Measurements from ENCODE around the gene GRM3.

GRM3 gene

DNA sequence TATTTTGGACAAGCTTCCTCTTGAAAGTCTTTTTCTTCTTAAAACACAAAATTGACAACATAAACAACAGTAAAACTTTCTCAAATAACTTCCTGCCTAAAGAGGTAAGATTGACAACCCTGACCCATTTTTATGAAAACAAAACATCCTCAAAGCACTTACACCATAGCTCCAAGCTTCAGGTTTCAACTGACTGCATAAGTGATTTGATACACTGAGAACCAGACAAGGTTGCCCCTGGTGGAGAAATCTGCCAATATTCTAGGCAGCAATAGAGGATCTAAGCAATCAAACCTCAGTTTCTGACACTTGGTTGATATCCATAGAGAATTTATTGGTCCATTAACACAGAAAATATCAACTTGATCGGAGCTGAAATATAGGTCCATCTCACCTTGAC is 267.9 kb downstream of the GRM3 start:
- H3K27me3 ChIP-seq (replicated peaks in 2 of 5; ENCODE audit: control insufficient read depth in 4 of 5, insufficient read depth in 5 of 5, low read length in 4 of 5) = no peaks in the 10 kb centered on the region
- POLR2A ChIA-PET = no interaction called here
- no peak overlapping the region for H3K4me3 ChIP-seq (ENCODE audit: control insufficient read depth in 1 of 7, extremely low read depth in 1 of 7, insufficient read depth in 4 of 7, low read depth in 2 of 7, low read length in 6 of 7)
- H3K9me3 ChIP-seq (ENCODE audit: control extremely low read depth in 1 of 5, control insufficient read depth in 4 of 5, insufficient read depth in 2 of 5, low read depth in 1 of 5, low read length in 4 of 5) = no peaks in the 10 kb centered on the region
- no peak for DNase-seq
- no peaks in the 10 kb centered on the region for H3K36me3 ChIP-seq (ENCODE audit: control insufficient read depth in 4 of 4, insufficient read depth in 4 of 4, low read length in 3 of 4)
- no CpG with 5 or more reads among the region's 1 CpG for WGBS (ENCODE audit: insufficient coverage)
- H3K27ac ChIP-seq (ENCODE audit: insufficient read depth in 1 of 2, low read depth in 1 of 2, low read length in 2 of 2, poor library complexity in 1 of 2, severe bottlenecking in 2 of 2) = no peak overlapping the region
- H3K4me1 ChIP-seq (ENCODE audit: control extremely low read depth in 1 of 4, control insufficient read depth in 4 of 4, insufficient read depth in 4 of 4, low read length in 3 of 4) = no peaks in the 10 kb centered on the region
- CTCF ChIA-PET = interaction anchor here (0.7 to 1.9 kb wide), 4 partner anchors 11 to 326 kb away, joined by 3 to 10 read pairs (median 4); no protein-coding TSS in a partner anchor

DNA sequence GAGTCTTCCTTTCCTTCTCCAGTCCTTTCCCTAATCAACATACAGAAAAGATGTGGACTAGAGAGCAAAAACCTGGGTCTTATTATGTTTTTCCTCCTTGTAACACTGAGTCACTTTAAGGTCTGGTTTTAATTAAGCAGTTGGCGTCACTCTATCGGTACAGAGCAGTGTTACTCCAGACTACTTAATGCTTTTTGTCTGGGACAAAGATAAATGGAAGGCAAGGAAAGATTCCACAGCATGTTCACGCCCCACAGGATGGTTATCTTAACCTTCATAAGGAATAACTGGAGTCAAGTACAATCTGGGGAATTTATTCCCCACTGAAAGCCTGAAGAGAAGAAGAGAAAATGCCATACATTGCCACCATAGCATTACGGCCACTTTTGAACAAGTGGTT is 270.0 kb downstream of the GRM3 start:
- H3K4me3 ChIP-seq (ENCODE audit: control insufficient read depth in 1 of 7, extremely low read depth in 1 of 7, insufficient read depth in 4 of 7, low read depth in 2 of 7, low read length in 6 of 7) = no peak overlapping the region
- H3K27me3 ChIP-seq (replicated peaks in 2 of 5; ENCODE audit: control insufficient read depth in 4 of 5, insufficient read depth in 5 of 5, low read length in 4 of 5) = no peaks in the 10 kb centered on the region
- WGBS (ENCODE audit: insufficient coverage) = 100% methylated on average over 3 of the region's 4 CpGs
- H3K4me1 ChIP-seq (ENCODE audit: control extremely low read depth in 1 of 4, control insufficient read depth in 4 of 4, insufficient read depth in 4 of 4, low read length in 3 of 4) = no peaks in the 10 kb centered on the region
- H3K9me3 ChIP-seq (ENCODE audit: control extremely low read depth in 1 of 5, control insufficient read depth in 4 of 5, insufficient read depth in 2 of 5, low read depth in 1 of 5, low read length in 4 of 5) = no peaks in the 10 kb centered on the region
- ChIA-PET CTCF (no interaction called here), POLR2A (no interaction called here)
- H3K36me3 ChIP-seq (ENCODE audit: control insufficient read depth in 4 of 4, insufficient read depth in 4 of 4, low read length in 3 of 4) = no peaks in the 10 kb centered on the region
- DNase-seq = no peak
- no peak overlapping the region for H3K27ac ChIP-seq (ENCODE audit: insufficient read depth in 1 of 2, low read depth in 1 of 2, low read length in 2 of 2, poor library complexity in 1 of 2, severe bottlenecking in 2 of 2)

Measured in common myeloid progenitor, CD34-positive (primary cell).